ENCODE measurements around the gene PIMREG.

DNA sequence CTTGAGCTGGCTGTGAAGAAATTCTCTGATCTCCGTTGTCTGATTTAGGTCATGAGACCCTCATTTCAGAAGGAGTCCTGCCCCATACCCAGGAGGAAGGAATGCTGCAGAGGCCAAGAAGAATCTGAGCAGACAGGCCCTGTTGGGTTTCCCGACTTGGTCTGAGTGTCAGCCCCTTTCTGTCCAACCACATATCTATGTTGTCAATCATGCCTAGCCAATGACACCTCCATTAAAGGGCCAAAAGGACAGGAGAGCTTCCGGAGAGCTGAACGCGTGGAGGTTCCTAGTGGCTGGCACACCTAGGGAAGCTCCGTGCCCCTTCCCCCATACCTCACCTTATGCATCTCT is 37.8 kb downstream of the PIMREG start:
- TF ChIP-seq CTBP1 (IDR thresholded peaks at IDR 0.05; ENCODE audit: borderline replicate concordance) (no peak), FOXK2 (IDR thresholded peaks at IDR 0.05) (no peak), ZNF384 (IDR thresholded peaks at IDR 0.05) (no peak), L3MBTL2 (conservative IDR thresholded peaks at IDR 0.05) (no peak), HDGF (IDR thresholded peaks at IDR 0.05; ENCODE audit: borderline replicate concordance) (no peak), SP1 (IDR thresholded peaks at IDR 0.05) (no peak), BHLHE40 (IDR thresholded peaks at IDR 0.05; ENCODE audit: borderline replicate concordance) (no peak), ELF4 (IDR thresholded peaks at IDR 0.05) (no peak), FOXM1 (IDR thresholded peaks at IDR 0.05; ENCODE audit: borderline replicate concordance) (no peak), FOXA1 (IDR thresholded peaks at IDR 0.05) (no peak), SUZ12 (IDR thresholded peaks at IDR 0.05) (no peak), TARDBP (IDR thresholded peaks at IDR 0.05) (no peak)
- TF ChIP-seq, protein P1, sequence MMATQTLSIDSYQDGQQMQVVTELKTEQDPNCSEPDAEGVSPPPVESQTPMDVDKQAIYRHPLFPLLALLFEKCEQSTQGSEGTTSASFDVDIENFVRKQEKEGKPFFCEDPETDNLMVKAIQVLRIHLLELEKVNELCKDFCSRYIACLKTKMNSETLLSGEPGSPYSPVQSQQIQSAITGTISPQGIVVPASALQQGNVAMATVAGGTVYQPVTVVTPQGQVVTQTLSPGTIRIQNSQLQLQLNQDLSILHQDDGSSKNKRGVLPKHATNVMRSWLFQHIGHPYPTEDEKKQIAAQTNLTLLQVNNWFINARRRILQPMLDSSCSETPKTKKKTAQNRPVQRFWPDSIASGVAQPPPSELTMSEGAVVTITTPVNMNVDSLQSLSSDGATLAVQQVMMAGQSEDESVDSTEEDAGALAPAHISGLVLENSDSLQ (IDR thresholded peaks at IDR 0.05): no peak
